HG03139 (cell line): ENCODE results near the gene TTC28.
"Not testable (repeated sequence)": the region's sequence is repeated elsewhere in the genome, so short reads cannot be mapped to it uniquely, and the experiment has no call there.

Experiments used
- ATAC-seq: cut with Tn5 transposase; IDR thresholded peaks from one replicate; pipeline ENCODE4 v1.9.1; 2021; ENCODE audit not compliant: unreplicated experiment

The TTC28 gene

DNA sequence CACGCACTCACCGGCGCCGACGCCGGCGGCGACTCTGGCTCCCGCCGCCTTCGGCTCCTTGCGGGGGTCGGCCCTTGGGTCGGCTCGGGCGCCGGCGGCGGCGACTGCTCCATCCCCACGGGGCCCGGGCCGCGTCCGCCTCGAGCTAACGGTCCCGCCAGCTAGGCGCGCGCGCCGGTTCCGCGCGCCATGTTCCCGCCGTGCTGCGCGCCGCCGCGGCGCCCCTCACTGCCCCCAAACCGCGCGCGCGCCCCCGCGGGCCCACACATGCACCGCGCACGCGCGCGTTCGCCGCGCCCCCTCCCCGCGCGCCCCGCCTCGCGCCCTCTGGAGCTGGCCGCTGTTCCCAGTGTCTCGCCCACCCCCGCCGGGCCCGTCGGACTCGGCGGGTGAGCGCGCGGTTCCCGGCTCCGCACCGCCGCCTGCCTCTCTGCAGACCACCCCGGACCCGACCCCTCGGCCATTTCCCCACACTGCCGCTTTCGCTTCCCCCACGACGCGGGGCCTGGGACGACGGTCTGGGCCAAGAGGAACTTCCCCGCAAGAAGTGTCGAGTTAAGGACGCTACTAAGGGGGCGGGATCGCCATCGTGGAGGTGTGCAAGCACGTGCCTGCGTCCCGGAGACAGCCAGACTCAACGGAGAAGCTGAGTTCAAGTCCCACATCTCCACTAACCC is at the start of gene TTC28:
TTC28 (minus strand) TSS at position 230 of the 677 bp plus-strand sequence; CDS start at position 113, 117 bp downstream.
- not testable (repeated sequence) for ATAC-seq

DNA sequence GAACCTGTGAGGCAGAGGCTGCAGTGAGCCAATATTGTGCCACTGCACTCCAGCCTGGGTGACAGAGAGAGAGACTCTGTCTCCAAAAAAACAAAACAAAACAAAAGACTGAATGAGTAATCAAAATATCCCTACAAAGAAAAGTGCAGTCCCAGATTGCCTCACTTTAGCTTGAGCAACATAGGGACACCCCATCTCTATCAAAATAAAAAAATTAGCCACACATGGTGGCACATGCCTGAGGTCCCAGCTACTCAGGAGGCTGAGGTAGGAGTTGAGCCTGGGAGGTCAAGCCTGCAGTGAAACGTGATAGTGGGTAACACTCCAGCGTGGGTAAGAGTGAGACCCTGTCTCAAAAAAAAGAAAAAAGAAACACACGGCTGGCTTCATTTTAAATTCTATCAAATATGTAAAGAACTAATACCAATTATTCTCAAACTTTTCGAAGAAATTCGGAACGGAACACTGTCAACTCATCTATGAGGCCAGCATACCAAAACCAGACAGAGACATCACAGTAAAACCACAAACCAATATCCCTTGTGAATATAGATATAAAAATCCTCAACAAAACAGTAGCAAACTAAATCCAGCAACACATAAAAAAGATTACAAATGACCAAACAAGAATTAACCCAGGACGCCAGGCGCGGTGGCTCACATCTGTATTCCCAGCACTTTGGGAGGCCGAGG is 49.1 kb upstream of the TTC28 start:
- ATAC-seq = no peak

DNA sequence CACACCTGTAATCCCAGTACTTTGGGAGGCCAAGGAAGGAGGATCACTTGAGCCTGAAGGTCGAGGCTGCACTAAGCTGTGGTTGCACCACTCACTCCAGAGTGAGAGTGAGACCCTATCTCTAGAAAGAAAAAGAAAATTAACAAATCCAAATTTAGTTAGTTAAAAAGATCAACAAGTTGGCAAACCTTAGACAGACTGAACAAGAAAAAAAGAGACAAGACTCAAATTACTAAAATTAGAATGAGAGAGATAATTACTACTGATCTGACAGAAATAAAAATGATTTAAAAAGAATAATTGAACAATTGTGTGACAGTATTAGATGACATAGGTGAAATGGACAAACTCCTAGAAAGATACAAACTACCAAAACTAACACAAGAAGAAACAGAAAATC is 48.4 kb upstream of the TTC28 start:
- no peak for ATAC-seq

DNA sequence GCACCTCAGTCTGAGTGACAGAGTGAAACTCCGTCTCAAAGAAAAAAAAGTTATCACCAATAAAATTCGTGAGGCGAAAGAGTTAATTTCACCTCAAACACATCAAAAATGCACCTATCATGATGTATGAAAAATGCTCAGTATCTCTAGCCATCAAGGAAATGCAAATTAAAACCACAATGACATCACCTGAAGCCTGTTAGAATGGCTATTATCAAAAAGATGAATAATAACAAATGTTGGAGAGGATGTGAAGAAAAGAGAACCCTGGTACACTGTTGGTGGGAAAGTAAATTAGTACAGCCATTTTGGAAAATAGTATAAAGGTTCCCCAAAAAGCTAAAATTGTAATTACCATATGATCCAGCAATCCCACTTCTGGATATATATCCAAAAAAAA is 38.4 kb upstream of the TTC28 start:
- ATAC-seq = no peak

DNA sequence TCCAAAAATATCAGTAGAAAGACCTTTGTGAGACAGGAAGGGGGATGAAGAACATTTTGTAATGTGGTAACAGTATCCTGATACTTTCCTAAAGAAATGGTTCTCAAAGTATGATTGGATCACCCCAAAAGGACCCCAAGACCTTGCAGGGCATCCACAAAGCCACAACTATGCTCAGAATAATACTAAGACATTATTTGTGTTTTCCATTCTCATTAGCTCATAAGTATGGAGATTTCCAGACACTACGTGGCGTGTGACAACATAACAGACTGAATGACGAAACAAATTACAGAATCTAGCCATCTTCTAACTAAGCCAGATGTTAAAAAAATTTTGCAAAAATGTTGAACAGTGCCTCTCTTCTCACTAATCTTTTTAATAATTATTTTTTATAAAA is 37.0 kb upstream of the TTC28 start:
- no peak for ATAC-seq

GRCh38 chr22:28715611-28716010 is 36.0 kb upstream of the TTC28 start:
- ATAC-seq = no peak

DNA sequence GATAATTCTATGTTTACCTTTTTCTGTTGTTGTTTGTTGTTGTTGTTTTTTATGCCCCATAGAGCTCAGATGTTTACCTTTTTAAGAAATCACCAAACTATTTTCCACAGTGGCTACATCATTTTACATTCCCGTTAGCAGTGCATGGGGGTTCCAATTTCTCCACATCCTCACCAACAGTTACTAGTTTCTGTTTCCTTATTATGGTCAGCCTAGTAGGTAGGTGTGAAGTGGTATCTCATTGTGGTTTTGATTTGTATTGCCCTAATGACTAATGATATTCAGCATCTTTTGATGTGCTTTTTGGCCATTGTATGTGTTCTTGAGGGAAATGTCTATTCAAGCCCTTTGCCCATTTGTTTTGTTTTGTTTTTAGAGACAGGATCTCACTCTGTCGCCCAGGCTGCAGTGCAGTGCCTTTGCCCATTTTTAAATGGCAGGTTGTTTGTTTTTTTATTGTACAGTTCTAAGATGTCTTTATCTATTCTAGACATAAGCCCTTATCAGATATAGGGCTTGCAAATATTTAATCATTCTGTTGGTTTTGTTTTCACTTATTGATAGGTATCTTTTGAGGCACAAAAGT is 34.5 kb upstream of the TTC28 start:
- no peak for ATAC-seq

- no peak for ATAC-seq
These were observed 32.5 kb upstream of the TTC28 start for GRCh38 chr22:28711820-28712777.

DNA sequence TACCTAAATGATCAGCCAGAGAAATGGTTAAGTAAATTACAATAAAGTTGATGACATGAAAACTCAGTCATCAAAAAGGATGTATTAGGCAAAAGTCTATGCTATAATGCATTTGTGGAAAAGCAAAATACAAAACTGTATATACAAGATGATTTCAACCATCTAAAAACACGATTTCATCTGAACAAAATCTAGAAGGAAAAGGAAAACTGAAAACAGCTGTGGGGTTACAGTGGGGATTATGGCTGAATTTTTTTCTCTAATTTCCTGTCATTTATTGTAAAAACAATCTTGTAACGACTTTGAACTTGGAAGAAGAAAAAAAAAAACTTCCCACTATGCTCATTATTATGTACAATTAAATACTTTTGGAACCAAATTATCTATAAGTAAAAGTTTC is 31.7 kb upstream of the TTC28 start:
- ATAC-seq = no peak

DNA sequence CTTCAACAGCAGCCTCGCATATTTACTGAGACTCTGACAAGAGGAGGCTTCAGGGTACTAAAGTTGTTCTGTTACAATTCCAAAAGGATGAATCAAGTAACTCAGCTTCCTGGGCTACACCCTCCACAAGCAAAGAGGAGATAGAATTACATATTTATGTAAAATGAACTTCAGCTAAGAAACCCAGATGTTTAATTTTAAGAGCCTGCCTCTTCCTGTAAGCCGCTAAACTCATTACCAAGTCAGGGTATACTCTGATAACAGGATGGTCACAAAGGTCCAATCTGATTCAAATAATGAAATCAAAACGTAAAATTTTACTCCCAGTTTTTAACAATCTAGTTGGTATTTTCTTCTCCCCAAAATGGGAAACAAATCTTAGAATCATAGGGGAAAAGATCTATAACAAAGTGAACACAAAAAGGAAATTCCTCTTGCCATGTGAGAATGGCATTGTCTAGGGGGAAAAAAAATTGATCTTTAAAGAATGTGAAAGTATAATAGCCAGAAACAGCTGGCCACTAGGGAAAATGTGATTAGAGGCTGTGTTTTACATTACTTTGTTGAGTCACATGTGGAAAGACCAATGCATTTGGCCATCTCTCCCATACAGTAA is 31.0 kb upstream of the TTC28 start:
- ATAC-seq = no peak

DNA sequence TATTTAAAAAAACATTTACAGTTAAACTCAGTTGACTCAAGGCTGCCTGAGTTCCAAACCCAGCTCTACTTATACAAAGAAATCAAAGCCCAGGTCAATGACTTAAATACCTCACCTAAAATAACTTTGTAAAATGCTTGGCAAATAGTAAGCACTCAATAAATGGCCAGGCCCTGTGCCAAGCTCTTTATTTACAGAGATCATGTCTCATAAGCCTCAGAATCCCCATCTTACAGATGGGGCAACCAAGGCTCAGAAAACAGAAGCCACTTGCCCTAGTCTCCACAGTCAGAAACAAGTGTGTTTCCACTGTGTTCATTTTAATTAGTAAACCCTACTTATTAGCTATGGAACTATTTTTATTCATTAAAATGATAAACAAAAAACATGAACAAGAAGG is 30.5 kb upstream of the TTC28 start:
- no peak for ATAC-seq

DNA sequence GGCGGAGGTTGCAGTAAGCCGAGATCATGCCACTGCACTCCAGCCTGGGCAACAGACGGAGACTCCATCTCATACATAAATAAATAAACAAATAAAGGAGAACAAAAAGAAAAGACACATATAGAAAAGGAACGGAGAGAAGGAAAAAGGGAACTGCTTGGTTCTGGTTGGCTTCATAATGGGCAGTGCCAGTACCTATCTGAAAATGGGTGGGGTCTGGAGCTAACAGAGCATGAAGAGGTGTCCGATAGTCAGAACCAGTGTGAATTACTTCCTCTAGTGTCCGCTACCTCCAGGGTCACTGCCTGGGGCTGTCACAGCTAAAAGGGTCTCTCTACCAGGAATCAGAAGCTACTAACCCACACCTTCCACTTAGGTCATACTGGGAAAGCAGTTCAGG is 27.2 kb upstream of the TTC28 start:
- no peak for ATAC-seq

GRCh38 chr22:28703436-28703835 is 23.8 kb upstream of the TTC28 start:
- ATAC-seq = no peak

DNA sequence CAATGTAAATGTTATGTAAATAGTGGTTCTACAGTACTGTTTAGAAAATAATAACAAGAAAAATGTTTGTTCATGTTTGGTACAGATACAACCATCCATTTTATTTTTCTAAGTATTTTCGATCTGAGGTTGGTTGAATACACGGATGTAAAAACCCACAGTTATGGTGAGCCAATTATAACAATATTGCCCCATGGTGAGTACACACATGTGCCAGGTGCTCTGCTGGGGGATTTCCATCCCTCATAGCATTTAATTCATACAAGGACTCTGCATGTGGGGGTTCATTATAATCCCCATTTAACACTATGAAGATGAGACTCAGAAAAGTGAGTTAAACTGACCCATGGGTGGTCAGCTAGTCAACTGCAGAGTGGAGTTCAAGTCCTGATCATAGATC is 23.3 kb upstream of the TTC28 start:
- ATAC-seq = no peak

GRCh38 chr22:28693041-28693760 is 13.6 kb upstream of the TTC28 start:
- not testable (repeated sequence) for ATAC-seq

DNA sequence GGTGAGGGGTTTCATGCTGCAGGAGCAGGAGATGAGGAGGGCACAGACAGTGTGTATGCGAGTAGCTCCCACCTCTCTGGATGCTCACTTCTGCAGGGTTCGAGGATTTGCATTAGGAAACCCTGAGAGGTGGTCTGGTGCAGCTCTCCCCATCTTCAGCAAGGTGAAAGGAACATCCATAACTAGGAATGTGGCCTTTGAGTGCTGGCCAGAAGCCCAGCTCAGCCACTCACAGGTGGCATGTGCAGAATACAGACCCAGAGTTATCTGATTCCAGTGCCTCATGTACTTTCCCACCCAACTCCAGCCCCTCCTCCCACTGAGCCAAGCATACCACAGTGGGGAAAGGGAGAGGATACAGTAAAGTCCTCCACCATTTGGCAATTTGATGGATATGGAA is 10.2 kb upstream of the TTC28 start:
- not testable (repeated sequence) for ATAC-seq

DNA sequence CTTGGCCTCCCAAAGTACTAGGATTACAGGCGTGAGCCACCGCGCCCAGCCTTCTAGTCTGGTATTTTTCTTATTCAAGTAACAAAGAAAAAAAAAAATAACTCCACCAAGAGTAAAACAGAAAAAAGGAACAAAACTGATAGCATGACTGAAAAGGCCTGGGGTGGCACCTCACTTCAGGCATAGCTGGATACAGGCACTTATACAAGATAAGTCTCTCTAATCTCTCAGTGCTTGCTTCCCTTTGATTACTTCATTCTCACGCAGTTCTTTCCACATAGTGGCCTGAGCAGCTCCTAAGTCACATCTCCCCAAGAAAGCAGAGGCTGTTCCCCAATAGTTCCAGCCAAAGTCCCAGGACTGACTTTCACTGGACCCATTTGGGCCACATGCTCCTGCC is 3.3 kb upstream of the TTC28 start:
- ATAC-seq = not testable (repeated sequence)

GRCh38 chr22:28680813-28681490 is 1.3 kb upstream of the TTC28 start:
- ATAC-seq = not testable (repeated sequence)

GRCh38 chr22:28678778-28679610 is 646 bp downstream of the TTC28 start:
- not testable (repeated sequence) for ATAC-seq
